ENCODE measurements around the gene SAE1. TPM values are rescaled to one million over a fixed set of nuclear protein-coding genes. Genes with fewer than 3 reads are reported as not detected.

SAE1 gene
- total RNA-seq, 1 experiment from 2014 or later = 140 TPM

DNA sequence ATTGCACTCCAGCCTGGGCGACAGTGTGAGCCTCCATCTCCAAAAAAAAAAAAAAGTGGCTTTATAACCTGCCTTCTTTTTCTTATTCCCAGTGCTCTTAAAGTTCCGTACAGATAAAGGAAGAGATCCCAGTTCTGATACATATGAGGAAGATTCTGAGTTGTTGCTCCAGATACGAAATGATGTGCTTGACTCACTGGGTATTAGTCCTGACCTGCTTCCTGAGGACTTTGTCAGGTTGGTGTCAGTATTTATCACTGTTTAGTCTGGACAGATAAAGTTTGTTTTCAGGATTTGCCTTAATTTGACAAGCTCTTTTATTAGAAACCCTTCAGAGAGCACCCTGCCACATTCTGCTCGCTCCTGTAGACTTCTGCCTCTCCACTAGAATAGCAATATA lies 66.5 kb downstream of the SAE1 start:
- Histone ChIP-seq H3K4me1 (ENCODE audit: control insufficient read depth, insufficient read depth, low read length) (no peaks in the 10 kb centered on the region), H3K36me3 (ENCODE audit: control insufficient read depth, insufficient read depth, low read length) (peaks cover 2% of the 10 kb centered on the region; the same call in 1 of the 2 replicates), H3K27me3 (ENCODE audit: control insufficient read depth, insufficient read depth, low read length) (no peaks in the 10 kb centered on the region), H3K9me3 (ENCODE audit: control insufficient read depth, insufficient read depth, low read depth, low read length) (no peaks in the 10 kb centered on the region), H3K27ac (ENCODE audit: low read length) (no peak overlapping the region), H3K4me3 (ENCODE audit: low read depth in 2 of 2, low read length in 2 of 2) (no peak overlapping the region)
- no TSS peak for BruUV-seq (replicated peaks)
- in situ Hi-C loops (cut with HindIII; ENCODE audit: low pct_unique_long_range_greater_than_20kb, low sequenced_read_pairs) = no loop called here
- CTCF ChIA-PET = no interaction called here
- POLR2A ChIA-PET = no interaction called here
- intact Hi-C loops (cut with micrococcal nuclease; ENCODE audit: unreplicated experiment) = no loop called here
- TF ChIP-seq SIN3A (IDR thresholded peaks at IDR 0.05; ENCODE audit: borderline replicate concordance, insufficient read depth, low read depth, low read length) (no peak), TCF7L2 (IDR thresholded peaks at IDR 0.05; ENCODE audit: low read depth, low read length) (no peak), POLR2AphosphoS5 (IDR thresholded peaks at IDR 0.05; ENCODE audit: low read depth, low read length) (no peak)
- TF ChIP-seq, protein P1, sequence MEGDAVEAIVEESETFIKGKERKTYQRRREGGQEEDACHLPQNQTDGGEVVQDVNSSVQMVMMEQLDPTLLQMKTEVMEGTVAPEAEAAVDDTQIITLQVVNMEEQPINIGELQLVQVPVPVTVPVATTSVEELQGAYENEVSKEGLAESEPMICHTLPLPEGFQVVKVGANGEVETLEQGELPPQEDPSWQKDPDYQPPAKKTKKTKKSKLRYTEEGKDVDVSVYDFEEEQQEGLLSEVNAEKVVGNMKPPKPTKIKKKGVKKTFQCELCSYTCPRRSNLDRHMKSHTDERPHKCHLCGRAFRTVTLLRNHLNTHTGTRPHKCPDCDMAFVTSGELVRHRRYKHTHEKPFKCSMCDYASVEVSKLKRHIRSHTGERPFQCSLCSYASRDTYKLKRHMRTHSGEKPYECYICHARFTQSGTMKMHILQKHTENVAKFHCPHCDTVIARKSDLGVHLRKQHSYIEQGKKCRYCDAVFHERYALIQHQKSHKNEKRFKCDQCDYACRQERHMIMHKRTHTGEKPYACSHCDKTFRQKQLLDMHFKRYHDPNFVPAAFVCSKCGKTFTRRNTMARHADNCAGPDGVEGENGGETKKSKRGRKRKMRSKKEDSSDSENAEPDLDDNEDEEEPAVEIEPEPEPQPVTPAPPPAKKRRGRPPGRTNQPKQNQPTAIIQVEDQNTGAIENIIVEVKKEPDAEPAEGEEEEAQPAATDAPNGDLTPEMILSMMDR (IDR thresholded peaks at IDR 0.05) = no peak
- TF ChIP-seq, protein P2, sequence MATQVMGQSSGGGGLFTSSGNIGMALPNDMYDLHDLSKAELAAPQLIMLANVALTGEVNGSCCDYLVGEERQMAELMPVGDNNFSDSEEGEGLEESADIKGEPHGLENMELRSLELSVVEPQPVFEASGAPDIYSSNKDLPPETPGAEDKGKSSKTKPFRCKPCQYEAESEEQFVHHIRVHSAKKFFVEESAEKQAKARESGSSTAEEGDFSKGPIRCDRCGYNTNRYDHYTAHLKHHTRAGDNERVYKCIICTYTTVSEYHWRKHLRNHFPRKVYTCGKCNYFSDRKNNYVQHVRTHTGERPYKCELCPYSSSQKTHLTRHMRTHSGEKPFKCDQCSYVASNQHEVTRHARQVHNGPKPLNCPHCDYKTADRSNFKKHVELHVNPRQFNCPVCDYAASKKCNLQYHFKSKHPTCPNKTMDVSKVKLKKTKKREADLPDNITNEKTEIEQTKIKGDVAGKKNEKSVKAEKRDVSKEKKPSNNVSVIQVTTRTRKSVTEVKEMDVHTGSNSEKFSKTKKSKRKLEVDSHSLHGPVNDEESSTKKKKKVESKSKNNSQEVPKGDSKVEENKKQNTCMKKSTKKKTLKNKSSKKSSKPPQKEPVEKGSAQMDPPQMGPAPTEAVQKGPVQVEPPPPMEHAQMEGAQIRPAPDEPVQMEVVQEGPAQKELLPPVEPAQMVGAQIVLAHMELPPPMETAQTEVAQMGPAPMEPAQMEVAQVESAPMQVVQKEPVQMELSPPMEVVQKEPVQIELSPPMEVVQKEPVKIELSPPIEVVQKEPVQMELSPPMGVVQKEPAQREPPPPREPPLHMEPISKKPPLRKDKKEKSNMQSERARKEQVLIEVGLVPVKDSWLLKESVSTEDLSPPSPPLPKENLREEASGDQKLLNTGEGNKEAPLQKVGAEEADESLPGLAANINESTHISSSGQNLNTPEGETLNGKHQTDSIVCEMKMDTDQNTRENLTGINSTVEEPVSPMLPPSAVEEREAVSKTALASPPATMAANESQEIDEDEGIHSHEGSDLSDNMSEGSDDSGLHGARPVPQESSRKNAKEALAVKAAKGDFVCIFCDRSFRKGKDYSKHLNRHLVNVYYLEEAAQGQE (IDR thresholded peaks at IDR 0.05; ENCODE audit: insufficient read depth in 1 of 2, low read depth in 2 of 2, low read length in 1 of 2) = no peak
- ATAC-seq (no peak), DNase-seq (ENCODE audit: low read depth, low spot score) (no peak)

DNA sequence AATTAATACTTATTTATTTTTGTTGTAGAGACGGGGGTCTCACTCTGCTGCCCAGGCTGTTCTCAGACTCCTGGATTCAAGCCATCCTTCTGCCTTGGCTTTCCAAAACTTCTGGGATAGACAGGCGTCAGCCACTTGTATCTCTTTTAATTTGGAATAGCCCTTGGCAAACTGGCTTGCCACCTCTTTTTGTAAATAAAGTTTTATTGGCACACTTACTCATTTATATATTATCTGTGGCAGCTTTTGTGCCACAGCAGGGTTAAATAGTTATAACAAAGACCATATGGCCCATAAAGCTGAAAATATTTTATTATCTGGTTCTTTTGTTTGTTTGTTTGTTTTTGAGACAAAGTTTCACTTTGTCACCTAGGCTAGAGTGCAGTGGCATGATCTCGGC lies 69.9 kb downstream of the SAE1 start:
- CTCF ChIA-PET = interaction anchor here (0.5 to 0.7 kb wide), 3 partner anchors 8 to 236 kb away, joined by 3 to 14 read pairs (median 3); no protein-coding TSS in a partner anchor
- no peak overlapping the region for H3K27ac ChIP-seq (ENCODE audit: low read length)
- no peaks in the 10 kb centered on the region for H3K9me3 ChIP-seq (ENCODE audit: control insufficient read depth, insufficient read depth, low read depth, low read length)
- POLR2A ChIA-PET = no interaction called here
- no peaks in the 10 kb centered on the region for H3K4me1 ChIP-seq (ENCODE audit: control insufficient read depth, insufficient read depth, low read length)
- no TSS peak for BruUV-seq (replicated peaks)
- peaks cover 2% of the 10 kb centered on the region; the same call in 1 of the 2 replicates for H3K36me3 ChIP-seq (ENCODE audit: control insufficient read depth, insufficient read depth, low read length)
- intact Hi-C loops (cut with micrococcal nuclease; ENCODE audit: unreplicated experiment) (no loop called here), in situ Hi-C loops (cut with HindIII; ENCODE audit: low pct_unique_long_range_greater_than_20kb, low sequenced_read_pairs) (no loop called here)
- no peak for ATAC-seq
- H3K4me3 ChIP-seq (ENCODE audit: low read depth in 2 of 2, low read length in 2 of 2) = no peak overlapping the region
- TF ChIP-seq SIN3A (IDR thresholded peaks at IDR 0.05; ENCODE audit: borderline replicate concordance, insufficient read depth, low read depth, low read length) (no peak), POLR2AphosphoS5 (IDR thresholded peaks at IDR 0.05; ENCODE audit: low read depth, low read length) (no peak)
- TF ChIP-seq, protein P1 (IDR thresholded peaks at IDR 0.05) = no peak
- TF ChIP-seq, protein P2 (IDR thresholded peaks at IDR 0.05; ENCODE audit: insufficient read depth in 1 of 2, low read depth in 2 of 2, low read length in 1 of 2) = no peak
- H3K27me3 ChIP-seq (ENCODE audit: control insufficient read depth, insufficient read depth, low read length) = no peaks in the 10 kb centered on the region
- no peak for DNase-seq (ENCODE audit: low read depth, low spot score)

Measured in Panc1 (cell line).